Activated CD8-positive, alpha-beta memory T cell treated with anti-CD3 and anti-CD28 coated beads, Interleukin-2, amount 50 U/mL, for 4 hours (primary cell): ENCODE measurements around the gene ARVCF.
"Not testable (repeated sequence)": the region's sequence is repeated elsewhere in the genome, so short reads cannot be mapped to it uniquely, and the experiment has no call there.

Source experiments
- DNase-seq: peaks from one replicate; pipeline ENCODE4 v3.0.0-alpha.2; 2020

Gene ARVCF

DNA sequence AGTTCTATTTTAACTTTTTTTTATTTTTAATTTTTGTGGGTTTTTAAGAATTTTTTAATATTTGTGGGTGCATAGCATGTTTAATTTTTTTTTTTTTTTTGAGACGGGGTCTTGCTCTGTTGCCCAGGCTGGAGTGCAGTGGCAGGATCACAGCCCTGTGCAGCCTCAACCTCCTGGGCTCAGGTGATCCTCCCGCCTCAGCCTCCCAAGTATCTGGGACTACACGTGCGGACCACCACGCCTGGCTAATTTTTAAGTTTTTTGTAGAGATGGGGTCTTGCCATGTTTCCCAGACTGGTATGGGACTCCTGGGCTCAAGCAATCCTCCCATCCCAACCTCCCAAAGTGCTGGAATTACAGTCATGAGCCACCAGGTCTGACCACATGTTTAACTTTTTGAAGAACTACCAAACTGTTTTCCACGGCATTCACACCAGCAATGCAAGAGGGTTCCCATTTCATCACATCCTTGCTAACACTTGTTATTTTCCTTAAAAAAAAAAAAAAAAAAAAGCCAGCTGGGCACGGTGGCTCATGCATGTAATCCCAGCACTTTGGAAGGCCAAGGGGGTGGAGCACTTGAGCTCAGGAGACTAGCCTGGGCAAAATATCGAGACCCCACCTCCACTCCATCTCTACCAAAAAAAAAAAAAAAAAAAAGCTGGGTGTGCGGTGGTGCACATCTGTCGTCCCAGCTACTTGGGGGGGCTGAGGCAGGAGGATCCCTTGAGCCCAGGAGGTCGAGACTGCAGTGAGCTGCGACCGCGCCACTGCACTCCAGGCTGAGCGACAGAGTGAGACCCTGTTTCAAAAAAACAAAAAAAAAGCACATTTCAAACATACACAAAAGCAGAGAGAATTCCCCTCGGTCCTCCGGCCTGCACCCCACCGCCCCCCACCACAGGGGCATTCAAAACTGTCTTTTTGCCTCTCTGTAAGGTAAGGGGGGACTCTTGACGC is 58.3 kb downstream of the ARVCF start:
- DNase-seq: no peak

DNA sequence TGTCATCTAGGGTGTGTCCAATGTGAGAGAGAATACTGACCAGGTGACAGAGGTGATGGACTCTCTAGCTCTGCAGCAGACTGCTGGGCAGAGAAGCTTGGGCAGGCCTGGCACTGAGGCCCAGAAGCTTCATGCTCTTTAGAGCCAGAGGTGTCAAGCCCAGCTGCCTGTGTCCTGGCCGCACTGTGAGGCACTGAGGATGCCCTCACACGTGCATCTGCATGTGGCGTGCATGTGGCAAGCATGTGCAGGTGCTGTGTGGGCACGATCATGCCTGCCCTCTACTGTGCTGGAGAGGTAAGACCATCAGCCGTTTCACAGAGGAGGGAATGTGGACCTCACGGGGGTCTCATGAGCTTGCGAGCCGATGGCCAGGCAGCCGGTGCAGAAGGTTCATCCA is 59.2 kb downstream of the ARVCF start:
- DNase-seq: no peak

DNA sequence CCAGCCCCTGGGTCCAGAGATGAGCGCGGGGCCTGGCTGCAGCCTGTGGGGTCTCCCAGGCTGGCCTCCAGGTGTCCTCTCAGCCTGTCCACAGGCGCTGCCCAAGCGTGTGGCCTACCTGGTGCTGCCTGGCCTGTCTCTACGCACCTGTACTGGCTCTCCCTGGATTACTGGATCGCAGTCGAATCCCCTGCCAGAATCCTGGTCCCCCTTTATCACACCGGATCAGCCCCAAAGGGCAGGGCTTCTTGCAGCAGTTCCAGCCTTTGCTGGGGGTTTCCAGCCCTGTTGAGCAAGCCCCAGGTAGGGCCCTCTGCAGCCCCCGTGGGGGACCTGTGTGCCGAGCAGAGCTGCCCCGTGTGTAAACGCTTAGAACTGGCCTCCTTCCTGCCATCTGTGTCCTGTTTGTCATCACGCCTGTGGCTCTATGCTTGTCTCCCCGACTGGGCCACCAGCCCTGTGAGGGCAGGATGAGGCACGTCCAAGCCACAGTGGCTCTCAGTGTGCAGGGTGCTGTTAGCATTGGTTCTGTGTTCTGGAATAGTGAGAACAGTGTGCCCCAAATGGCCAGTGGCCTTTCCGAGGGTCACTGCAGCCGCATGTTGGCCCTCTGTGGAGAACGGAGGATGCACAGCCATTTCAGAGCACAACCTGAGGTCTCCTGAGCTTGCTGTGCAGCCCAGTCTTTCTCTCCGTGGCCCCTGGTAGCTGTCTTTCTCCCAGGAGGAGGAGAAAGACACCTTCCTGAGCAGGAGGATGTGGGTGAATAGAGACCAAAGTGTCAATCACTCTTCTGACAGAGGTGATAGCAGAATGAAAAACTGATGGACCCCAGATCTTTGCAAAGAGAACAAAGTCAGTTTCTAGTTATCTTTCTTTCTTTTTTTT is 61.1 kb downstream of the ARVCF start:
- no peak for DNase-seq

DNA sequence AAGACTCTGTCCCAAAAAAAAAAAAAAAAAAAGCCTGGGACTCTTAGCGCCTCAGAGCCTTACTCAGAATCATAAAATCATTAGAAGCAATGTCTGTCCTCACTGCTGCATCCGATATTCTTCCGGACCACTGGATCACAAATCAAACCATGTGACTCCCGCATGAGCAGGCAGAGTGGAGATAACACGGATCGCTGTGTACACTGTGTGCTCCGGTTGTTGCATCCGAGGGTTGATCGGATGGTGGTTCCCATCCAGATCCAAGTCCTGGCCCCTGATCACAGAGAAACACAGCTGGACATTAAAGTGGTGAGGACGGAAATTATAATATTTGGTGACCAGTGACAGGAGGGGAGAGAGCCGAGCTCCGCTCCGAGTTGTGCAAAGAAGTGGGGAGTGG is 65.3 kb downstream of the ARVCF start:
- DNase-seq: no peak

DNA sequence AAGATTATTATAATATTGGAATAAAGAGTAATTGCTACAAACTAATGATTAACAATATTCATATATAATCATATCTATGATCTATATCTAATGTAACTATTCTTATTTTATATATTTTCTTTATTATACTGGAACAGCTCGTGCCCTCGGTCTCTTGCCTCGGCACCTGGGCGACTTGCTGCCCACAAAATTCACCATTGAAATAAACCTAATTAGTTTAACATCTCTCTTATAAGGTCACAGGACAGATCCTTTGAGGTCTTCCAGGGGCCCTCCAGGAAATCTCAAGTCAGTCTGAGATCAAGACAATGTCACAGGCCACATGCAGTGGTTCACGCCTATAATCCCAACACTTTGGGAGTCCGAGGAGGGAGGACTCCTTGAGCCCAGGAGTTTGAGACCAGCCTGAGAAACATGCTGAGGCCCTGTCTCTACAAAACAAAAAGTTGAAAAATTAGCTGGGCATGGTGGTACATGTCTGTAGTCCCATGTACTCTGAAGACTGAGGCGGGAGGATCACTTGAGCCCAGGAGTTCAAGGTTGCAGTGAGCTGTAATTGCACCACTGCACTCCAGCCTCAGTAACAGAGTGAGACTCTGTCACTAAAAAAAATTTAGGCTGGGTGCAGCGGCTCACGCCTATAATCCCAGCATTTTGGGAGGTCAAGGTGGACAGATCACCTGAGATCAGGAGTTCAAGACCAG is 68.4 kb downstream of the ARVCF start:
- no peak for DNase-seq

- no peak for DNase-seq
These were observed 73.3 kb downstream of the ARVCF start for GRCh38 chr22:19943082-19944026.

DNA sequence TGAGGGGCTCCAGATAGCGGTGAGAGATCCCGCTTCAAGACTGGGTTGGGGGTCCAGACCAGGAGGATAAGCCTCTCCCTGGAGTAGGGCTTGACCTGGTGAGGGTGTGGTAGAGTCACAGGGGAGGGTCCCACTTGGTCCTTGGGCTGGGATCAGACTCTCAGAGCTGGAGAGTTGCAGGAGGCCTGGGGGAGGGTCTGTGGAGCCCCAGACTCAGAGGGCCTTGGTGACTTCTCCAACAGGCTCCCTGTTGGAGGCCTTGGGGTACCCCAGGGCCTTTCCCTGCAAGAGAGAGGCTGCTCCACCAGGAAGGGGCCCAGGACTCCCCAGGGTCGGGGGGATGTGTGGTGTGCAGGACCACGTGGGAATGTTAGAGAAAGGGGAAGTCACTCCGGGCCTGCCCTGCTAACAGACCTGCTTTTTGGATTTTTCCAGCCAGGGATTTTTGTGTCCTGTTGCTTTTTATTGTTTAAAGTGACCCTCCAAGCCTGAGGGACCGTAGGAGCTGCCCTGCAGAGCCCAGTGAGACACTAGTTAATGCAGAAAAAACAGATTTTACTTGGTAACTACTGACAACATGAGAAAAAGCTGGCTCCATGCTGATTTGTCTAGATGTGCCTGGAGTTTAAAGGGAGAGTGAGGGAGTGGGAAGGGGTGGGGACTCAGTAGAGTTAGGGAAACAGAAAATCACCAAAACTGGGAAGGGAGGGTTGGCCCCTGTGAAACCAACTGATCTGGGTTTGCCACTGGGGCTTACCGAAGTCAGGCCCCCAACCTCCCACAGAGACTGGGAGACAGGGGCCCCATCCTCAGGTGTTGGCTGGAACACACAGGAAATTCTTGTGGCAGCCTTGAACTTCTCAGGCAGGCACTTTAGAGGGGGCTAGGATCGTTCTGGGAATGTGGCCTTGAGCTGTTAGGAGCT is 74.2 kb downstream of the ARVCF start:
- no peak for DNase-seq

DNA sequence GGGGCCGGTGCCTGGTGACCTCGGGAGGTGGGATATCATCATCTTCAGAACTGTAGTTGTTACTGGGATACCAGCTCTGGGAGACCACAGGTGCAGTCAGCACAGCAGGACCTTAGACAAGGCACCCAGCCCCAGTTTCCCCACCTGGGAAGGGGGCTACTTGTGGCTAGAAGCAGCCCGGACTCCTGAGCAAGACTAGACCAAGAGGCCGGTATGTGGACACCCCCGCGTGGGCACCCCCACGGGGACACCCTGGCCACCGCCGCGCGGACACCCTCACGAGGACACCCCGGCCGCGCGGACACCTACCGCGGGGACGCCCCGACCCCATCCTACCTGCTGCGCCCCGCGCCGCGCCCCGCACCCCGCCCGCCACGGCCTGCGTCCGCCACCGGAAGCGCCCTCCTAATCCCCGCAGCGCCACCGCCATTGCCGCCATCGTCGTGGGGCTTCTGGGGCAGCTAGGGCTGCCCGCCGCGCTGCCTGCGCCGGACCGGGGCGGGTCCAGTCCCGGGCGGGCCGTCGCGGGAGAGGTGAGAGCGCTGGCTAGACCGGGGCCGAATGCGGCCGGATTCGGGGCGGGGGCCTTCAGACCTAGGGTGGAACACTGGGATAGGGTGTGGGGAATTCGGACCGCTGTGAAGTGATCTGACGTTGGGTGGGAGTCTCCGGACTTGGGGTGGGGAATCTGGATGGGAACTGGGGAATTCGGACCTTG is 75.1 kb downstream of the ARVCF start, which contains the start of the genes COMT and TXNRD2:
Gene COMT (plus strand): TSS at position 408 of the 718 bp plus-strand sequence. CDS start 20,755 bp downstream, outside the sequence.
Gene TXNRD2 (minus strand): TSS at position 454 of the 718 bp plus-strand sequence. CDS start 15 bp downstream, at position 439.
- peak; percentile 71 for DNase-seq

DNA sequence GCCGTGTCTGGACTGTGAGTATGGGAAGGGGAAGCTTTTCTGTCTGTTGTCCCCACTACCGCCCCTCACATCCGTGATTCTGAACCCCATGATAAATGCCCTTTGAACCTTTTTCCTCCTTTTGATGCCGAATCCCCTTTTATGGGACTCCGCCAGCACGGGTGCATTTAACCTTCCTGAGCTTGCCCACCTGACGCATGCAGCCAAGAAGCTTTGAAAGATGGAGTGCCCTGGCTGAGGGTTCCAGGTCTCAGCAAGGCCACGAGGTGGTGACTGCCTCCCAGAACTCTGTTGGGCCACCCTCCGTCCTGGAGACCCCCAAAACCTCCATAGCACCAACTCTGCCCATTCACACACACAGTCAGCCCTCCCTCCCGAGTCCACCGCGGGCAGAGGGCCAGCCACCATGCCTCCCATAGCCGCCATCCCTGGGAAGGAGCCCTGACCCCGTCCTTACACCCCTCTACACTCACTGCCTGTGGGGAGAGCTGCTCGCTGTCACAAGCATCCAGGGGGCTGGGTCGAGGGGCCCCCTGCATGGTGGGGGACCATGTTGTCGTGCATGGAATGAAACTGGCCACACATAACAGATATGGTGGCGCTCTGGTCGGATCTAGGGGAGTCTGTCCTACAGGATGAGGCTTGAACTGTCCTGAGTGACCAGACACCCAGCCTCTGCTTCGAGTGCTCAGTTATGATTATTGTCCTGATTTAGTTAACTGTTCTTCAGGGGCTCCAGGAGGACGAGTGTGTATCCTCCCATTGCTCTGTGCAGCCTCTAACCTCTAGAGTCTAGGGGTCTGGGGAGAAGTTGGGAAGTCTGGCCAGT is 75.9 kb downstream of the ARVCF start:
- DNase-seq: no peak

DNA sequence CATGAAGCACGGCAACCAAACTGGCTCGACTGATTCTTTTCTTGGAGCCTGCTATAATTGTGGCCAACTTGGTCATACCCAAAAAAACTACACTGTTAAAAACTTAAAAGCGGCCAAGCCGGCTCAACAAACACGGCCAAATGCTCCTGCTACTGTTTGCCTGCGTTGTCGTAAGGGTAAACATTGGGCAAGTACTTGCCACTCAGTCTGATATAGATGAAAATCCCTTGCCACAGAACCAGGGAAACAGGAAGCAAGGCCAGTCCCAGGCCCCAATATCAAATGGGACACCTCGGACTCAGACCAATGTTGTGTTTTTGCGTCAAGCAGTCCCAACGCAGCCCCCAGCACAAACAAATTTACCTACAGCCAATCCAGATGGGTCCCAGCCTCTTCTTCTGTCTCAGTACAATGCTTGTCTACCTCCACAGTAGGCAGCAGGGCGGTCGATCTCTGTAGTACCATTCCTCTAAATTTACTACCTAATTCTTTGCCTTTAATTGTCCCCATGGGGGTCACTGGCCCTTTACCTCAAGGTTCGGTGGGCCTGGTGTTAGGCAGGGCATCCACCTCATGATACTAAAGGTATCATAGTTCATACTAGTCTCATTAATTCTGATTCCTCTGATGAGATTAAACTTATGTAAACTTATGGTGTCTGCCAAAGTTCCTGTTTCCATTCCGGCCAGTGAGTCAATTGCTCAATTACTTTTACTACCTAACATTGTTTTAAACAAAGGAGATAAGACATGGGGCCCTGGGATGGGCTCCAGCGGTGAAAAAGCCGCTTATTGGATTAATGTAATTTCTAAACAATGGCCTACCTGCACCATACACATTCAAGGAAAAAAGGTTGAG is 78.8 kb downstream of the ARVCF start:
- no peak for DNase-seq

GRCh38 chr22:19936513-19936912 is 80.1 kb downstream of the ARVCF start:
- no peak for DNase-seq

GRCh38 chr22:19935123-19935718 is 81.4 kb downstream of the ARVCF start:
- not testable (repeated sequence) for DNase-seq

DNA sequence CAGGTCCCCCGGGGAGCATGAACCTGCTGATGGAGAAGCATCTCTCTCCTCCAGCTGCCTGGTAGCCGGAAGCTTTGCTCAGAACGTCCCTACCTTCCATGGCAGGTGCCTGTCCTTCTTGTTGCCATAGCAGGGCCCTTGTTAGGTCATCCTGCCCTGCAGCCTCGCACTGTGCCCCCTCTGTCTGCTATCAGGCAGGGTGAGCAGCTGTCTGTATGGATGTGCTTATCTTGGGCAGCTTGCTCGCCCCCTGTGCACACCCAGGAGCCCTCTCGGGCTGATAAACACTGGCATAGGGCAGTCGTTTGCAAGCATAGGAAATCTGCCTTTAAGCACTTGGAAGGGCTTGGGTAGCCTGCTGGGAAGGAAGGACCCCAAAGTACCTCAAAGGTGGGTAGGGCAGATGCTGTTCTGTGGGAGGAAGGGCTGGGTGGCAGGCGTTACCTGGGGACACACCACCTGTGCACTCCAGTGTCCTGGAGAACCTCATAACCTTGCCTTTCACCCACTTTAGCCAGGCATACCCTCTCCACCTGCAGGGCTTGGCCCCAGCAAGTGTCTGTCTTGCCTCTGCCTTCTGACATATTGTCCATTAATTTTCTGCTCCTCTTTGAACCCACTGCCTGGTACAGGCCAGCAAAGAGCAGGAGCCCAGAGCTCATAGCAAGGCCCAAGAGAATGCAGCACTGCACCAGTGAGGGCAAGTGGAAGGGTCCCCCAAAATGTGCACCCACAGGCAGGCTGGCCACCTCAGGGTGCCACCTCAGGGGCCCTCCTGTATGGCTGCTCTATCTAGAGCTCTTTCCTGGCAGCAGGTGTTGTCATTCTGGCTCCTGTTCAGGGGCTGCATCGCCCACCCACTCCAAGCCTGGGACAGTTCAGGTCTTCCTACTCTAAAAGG is 83.0 kb downstream of the ARVCF start:
- no peak for DNase-seq

GRCh38 chr22:19932367-19933206 is 84.0 kb downstream of the ARVCF start:
- DNase-seq: no peak

- no peak for DNase-seq
These were observed 85.1 kb downstream of the ARVCF start for GRCh38 chr22:19931514-19931913.
